ENCODE results near the gene TEX14.
"Not testable (repeated sequence)": the region's sequence is repeated elsewhere in the genome, so short reads cannot be mapped to it uniquely, and the experiment has no call there.

The TEX14 gene

GRCh38 chr17:58593123-58593522, 98.7 kb downstream of the TEX14 start:
- DNase-seq: no peak

GRCh38 chr17:58591455-58591854, 100.4 kb downstream of the TEX14 start:
- no peak for DNase-seq

- no peak for DNase-seq
Measured at GRCh38 chr17:58590377-58590776, 101.5 kb downstream of the TEX14 start.

GRCh38 chr17:58587713-58588117, 104.1 kb downstream of the TEX14 start:
- DNase-seq: peak; percentile 84

- DNase-seq: no peak
Measured at GRCh38 chr17:58586009-58586644, 105.7 kb downstream of the TEX14 start.

GRCh38 chr17:58585554-58585953, 106.3 kb downstream of the TEX14 start:
- DNase-seq: no peak

- no peak for DNase-seq
Measured at GRCh38 chr17:58583486-58583885, 108.4 kb downstream of the TEX14 start.

- DNase-seq: not testable (repeated sequence)
Measured at GRCh38 chr17:58582718-58583117, 109.1 kb downstream of the TEX14 start.

GRCh38 chr17:58580671-58581070, 111.2 kb downstream of the TEX14 start:
- DNase-seq: no peak

GRCh38 chr17:58577696-58578095, 114.1 kb downstream of the TEX14 start:
- peak; percentile 81 for DNase-seq

- DNase-seq: no peak
Measured at GRCh38 chr17:58576679-58577367, 115.0 kb downstream of the TEX14 start.

GRCh38 chr17:58575511-58575910, 116.3 kb downstream of the TEX14 start:
- no peak for DNase-seq

GRCh38 chr17:58574025-58574424, 117.8 kb downstream of the TEX14 start:
- no peak for DNase-seq

- DNase-seq: no peak
Measured at GRCh38 chr17:58572846-58573245, 119.0 kb downstream of the TEX14 start.

GRCh38 chr17:58570758-58571157, 121.1 kb downstream of the TEX14 start:
- no peak for DNase-seq

- no peak for DNase-seq
Measured at GRCh38 chr17:58569196-58569595, 122.6 kb downstream of the TEX14 start.

GRCh38 chr17:58568044-58568799, 123.6 kb downstream of the TEX14 start:
- no peak for DNase-seq

- no peak for DNase-seq
Measured at GRCh38 chr17:58565389-58566311, 126.2 kb downstream of the TEX14 start.

GRCh38 chr17:58564971-58565370, 126.9 kb downstream of the TEX14 start:
- no peak for DNase-seq

- DNase-seq: no peak
Measured at GRCh38 chr17:58564243-58564642, 127.6 kb downstream of the TEX14 start.

- no peak for DNase-seq
Measured at GRCh38 chr17:58560511-58560910, 131.3 kb downstream of the TEX14 start.

GRCh38 chr17:58557981-58558380, 133.9 kb downstream of the TEX14 start:
- no peak for DNase-seq

- DNase-seq: no peak
Measured at GRCh38 chr17:58556833-58557250, 135.0 kb downstream of the TEX14 start.

Measured in activated effector memory CD4-positive, alpha-beta T cell treated with anti-CD3 and anti-CD28 coated beads, Interleukin-2, amount 50 U/mL, for 16 hours (primary cell).